Psoas muscle (tissue), 8 donors: ENCODE data around the gene FAM177A1. TPM values are rescaled to one million over a fixed set of nuclear protein-coding genes. Genes with fewer than 3 reads are reported as not detected.
A peak's percentile ranks its signal among the peaks of the same experiment; 100 is the strongest.

Experiments
- ATAC-seq, 4 donors: fragments of 200-7000 bp; cut with Tn5 transposase; one replicate each; pipeline ENCODE4 v1.9.1; 2020; ENCODE audit warnings: moderate library complexity in 3 of 4, mild to moderate bottlenecking in 2 of 4
- DNase-seq, 2 donors: peaks; one replicate each; pipeline ENCODE4 v3.0.0-alpha.2; 2020
- H3K27ac ChIP-seq: fragments of 200-600 bp; one replicate; pipeline ENCODE4 v1.8.0; 2022
- H3K27me3 ChIP-seq, 3 donors: fragments of 200-600 bp in 1 of 3; one replicate each; pipeline versions ENCODE4 v1.6.1 to v1.8.0; 2013 to 2022; ENCODE audit warnings: low read length in 2 of 3, mild to moderate bottlenecking in 2 of 3, moderate library complexity in 1 of 3; ENCODE audit not compliant: insufficient read depth in 3 of 3
- H3K36me3 ChIP-seq, 2 donors: fragments of 200-600 bp in 1 of 2; one replicate each; pipeline versions ENCODE4 v1.6.1 to v1.8.0; 2013 to 2022; ENCODE audit warnings: low read depth in 1 of 2, mild to moderate bottlenecking in 1 of 2, moderate library complexity in 1 of 2; ENCODE audit not compliant: insufficient read depth in 1 of 2
- H3K4me1 ChIP-seq: fragments of 200-600 bp; one replicate; pipeline ENCODE4 v1.8.0; 2022
- H3K4me3 ChIP-seq: fragments of 200-600 bp; one replicate; pipeline ENCODE4 v1.8.0; 2022; ENCODE audit warnings: mild to moderate bottlenecking
- H3K9me3 ChIP-seq: fragments of 200-600 bp; one replicate; pipeline ENCODE4 v1.8.0; 2022
- WGBS, 3 donors: extraction: QIAGEN DNeasy Blood & Tissue Kit; methylation state at CpG; one replicate each; pipeline versions ENCODE4 v1.1.6 to v1.1.7; 2013; 5-methylcytosine and 5-hydroxymethylcytosine counted together
- intact Hi-C, 2 donors: fragments of 100-400 bp; cut with DNase I; formaldehyde crosslinking; loops; one replicate each; pipeline versions ENCODE4 v1.11.0 to v1.14.2; 2022
- long read RNA-seq, 2 donors: library from polyadenylated mRNA; unstranded; transcript quantifications; one replicate each; pipeline ENCODE4 v2.0.0, GENCODE V29; 2021
- polyA plus RNA-seq, 3 donors: library from polyadenylated mRNA; stranded (reverse); fragments of 200-250 nt; gene quantifications; one replicate each; pipeline ENCODE4 v1.2.3, GENCODE V29; 2013
- total RNA-seq, 4 donors: library from RNA; stranded (reverse); fragmentation: NEBNext Ultra II Directional in 2 of 4; extraction: Animal tissue kit (Norgen Biotek cat#: 25700) in 2 of 4; gene quantifications; one replicate each; pipeline versions ENCODE4 v1.2.1 to v1.2.4, GENCODE V29; 2021 to 2023
- TF ChIP-seq, protein P1 (sequence below): fragments of 200-600 bp; IDR thresholded peaks from one replicate; pipeline ENCODE4 v1.8.0; 2022; ENCODE audit warnings: antibody characterized with exemption
- donor health status: healthy with polysubstance abuse.
- donor health status: DM: no; HTN: no; CAD: no; lungs with moderate emphysema.
- donor health status: Bipolar disorder and iron deficiency.
- donor health status: healthy.
- donor health status: DM: yes; HTN: yes; CAD: no.
- donor health status: DM: no; HTN: no; CAD: no.
- donor health status: DM: no; HTN: no; CAD: no.
- donor health status: DM: yes; HTN: yes; CAD: no.

Gene FAM177A1, protein sequence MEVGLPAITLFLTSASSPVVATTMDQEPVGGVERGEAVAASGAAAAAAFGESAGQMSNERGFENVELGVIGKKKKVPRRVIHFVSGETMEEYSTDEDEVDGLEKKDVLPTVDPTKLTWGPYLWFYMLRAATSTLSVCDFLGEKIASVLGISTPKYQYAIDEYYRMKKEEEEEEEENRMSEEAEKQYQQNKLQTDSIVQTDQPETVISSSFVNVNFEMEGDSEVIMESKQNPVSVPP
- total RNA-seq (10 to 100 TPM; 33.1 to 83.3 (median 60.3) TPM), polyA plus RNA-seq (10 to 100 TPM; 32.9 to 61.2 (median 35.9) TPM)
- long read RNA-seq, donor 1, transcript FAM177A1-202 (6 exons, 858 nt), result minor isoform, 10 of 41 reads
- long read RNA-seq, donor 1, transcript FAM177A1-201 (5 exons, 2,927 nt), result major isoform, 16 of 41 reads
- long read RNA-seq, donor 1, partial matches to known transcripts, result 2 of 41 reads
- long read RNA-seq, donor 1, other reads (novel, unspliced or antisense), result 11 of 41 reads
- long read RNA-seq, donor 2, transcript FAM177A1-201 (5 exons, 2,927 nt), result major isoform, 13 of 44 reads
- long read RNA-seq, donor 2, transcript FAM177A1-202 (6 exons, 858 nt), result major isoform, 13 of 44 reads
- long read RNA-seq, donor 2, partial matches to known transcripts, result 7 of 44 reads
- long read RNA-seq, donor 2, other reads (novel, unspliced or antisense), result 11 of 44 reads

DNA sequence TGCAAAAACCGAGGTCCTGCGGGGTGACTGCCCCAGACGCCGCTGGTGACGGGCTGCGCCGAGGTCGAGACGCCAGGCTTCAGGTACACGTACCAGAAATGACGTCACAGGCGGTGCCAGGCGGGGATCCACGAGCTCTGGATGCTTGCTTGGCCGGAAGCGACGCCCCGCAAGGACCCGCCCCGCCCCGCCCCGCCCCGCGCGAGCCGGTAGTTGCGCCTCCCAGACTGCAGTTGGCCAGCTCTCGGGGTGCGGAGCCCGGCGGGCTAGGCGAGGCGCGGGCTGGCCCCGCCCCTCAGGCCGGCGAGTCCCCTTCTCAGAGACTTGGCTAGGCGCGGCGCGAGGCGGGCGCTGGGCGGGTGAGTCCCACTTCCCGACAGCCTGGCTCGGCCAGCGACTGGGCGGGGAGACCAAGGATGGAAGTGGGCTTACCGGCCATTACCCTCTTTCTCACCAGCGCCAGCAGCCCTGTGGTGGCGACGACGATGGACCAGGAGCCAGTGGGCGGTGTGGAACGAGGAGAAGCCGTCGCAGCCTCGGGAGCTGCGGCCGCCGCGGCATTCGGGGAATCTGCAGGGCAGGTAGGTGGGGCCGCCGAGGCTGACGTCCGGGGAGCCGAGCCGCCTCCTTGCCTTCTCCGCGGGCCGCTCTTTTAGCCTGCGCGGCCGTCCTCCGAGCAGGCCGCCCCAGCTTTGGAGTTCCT is at the start of gene FAM177A1:
Gene FAM177A1 (plus strand): TSS at position 225 of the 703 bp plus-strand sequence. CDS start 192 bp downstream, at position 417.
- Histone ChIP-seq H3K27me3 (no peaks in the 10 kb centered on the region), H3K4me1 (peaks cover 24% of the 10 kb centered on the region), H3K4me3 (peak within 1 kb of the TSS; percentile 95), H3K9me3 (no peaks in the 10 kb centered on the region), H3K27ac (peak within 1 kb of the TSS; percentile 95), H3K36me3 (peaks cover 0 to 14% of the 10 kb centered on the region in 2 donors)
- intact Hi-C loops, result loop anchor here (2.0 to 5.0 kb wide), 3 partner anchors 63 to 171 kb away; partner anchors contain the start of genes SRP54 (in 2 of the 2) and BAZ1A (in 1 of the 2)
- 0% methylated on average over 50 to 77 of the region's 77 CpGs for WGBS, 3 donors
- ATAC-seq, result peak; percentile 96 to 97 (median 96)
- DNase-seq, result peak; percentile 99
- TF ChIP-seq, protein P1, sequence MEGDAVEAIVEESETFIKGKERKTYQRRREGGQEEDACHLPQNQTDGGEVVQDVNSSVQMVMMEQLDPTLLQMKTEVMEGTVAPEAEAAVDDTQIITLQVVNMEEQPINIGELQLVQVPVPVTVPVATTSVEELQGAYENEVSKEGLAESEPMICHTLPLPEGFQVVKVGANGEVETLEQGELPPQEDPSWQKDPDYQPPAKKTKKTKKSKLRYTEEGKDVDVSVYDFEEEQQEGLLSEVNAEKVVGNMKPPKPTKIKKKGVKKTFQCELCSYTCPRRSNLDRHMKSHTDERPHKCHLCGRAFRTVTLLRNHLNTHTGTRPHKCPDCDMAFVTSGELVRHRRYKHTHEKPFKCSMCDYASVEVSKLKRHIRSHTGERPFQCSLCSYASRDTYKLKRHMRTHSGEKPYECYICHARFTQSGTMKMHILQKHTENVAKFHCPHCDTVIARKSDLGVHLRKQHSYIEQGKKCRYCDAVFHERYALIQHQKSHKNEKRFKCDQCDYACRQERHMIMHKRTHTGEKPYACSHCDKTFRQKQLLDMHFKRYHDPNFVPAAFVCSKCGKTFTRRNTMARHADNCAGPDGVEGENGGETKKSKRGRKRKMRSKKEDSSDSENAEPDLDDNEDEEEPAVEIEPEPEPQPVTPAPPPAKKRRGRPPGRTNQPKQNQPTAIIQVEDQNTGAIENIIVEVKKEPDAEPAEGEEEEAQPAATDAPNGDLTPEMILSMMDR, result no peak

DNA sequence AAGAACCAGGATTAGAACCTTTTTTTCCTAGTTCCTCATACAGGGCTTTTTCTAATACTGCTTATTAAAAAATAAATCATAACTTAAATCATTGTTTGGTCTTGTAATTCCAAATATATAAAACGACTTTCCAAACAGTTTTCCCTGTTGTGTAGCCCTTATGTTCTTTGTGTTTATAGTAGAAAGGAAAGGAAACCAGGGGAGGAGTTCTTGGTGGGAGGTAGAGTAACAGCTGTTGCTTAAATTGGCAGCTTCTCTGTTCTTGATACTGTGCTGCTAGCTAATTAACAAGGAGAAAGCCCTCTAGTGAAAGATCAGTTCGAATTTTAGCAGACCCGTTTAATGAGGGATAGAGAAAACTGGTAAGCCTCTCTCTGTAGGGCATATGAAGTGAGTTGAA is 48.3 kb upstream of the FAM177A1 start:
- Histone ChIP-seq H3K4me1 (no peaks in the 10 kb centered on the region), H3K36me3 (peaks cover 2 to 58% of the 10 kb centered on the region in 2 donors), H3K27me3 (no peaks in the 10 kb centered on the region), H3K9me3 (no peaks in the 10 kb centered on the region), H3K4me3 (no peak overlapping the region), H3K27ac (no peak overlapping the region)
- no peak for DNase-seq
- TF ChIP-seq, protein P1, result no peak
- 12 to 15% (median 13%) methylated on average over 3 of the region's 3 CpGs for WGBS, 3 donors
- intact Hi-C loops, result no loop called here
- ATAC-seq, result no peak

DNA sequence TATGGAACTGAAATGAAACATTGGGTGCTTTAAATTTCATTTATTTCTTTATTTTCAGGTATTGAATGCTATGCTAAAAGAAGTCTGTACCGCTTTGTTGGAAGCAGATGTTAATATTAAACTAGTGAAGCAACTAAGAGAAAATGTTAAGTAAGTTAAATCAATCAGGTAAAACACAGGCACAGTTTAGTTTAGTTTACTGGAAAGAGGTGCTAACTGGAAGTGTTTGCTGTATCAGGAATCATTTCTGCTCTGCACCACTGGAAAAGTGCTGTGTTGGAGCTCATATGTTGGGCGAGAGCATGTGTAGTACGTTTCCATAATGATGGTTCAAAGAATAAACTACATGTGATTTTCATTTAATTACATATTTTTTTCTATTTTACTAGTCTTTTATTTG is 46.6 kb upstream of the FAM177A1 start:
- Histone ChIP-seq H3K9me3 (no peaks in the 10 kb centered on the region), H3K36me3 (peaks cover 6 to 73% of the 10 kb centered on the region in 2 donors), H3K27ac (no peak overlapping the region), H3K4me3 (no peak overlapping the region), H3K4me1 (no peaks in the 10 kb centered on the region), H3K27me3 (no peaks in the 10 kb centered on the region)
- TF ChIP-seq, protein P1, result no peak
- ATAC-seq (no peak), DNase-seq (no peak)
- 92 to 99% (median 94%) methylated on average over 3 of the region's 3 CpGs for WGBS, 3 donors
- intact Hi-C loops, result no loop called here

DNA sequence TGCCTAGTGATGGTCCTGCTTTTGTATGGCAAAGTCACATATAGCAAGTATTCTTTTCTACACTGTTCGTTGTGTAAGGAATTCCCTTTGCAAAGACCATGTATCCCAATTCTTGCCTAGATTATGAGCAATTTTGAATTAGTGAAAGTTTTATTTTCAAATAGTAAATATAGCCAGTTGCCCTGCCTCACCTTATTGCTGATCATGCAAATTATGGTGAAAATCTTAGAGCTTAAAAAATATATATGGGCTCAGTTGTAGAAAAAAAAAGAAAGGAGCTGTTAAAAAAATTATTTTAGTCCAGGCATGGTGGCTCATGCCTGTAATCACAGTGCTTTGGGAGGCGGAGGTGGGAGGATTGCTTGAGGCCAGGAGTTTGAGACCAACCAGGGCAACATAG is 44.5 kb upstream of the FAM177A1 start:
- H3K4me1 ChIP-seq, result no peaks in the 10 kb centered on the region
- intact Hi-C loops, result no loop called here
- H3K4me3 ChIP-seq, result no peak overlapping the region
- 93 to 99% (median 96%) methylated on average over 2 of the region's 2 CpGs for WGBS, 3 donors
- ATAC-seq (no peak), DNase-seq (no peak)
- no peak overlapping the region for H3K27ac ChIP-seq
- TF ChIP-seq, protein P1, result no peak
- H3K36me3 ChIP-seq, result peaks cover 6 to 88% of the 10 kb centered on the region in 2 donors
- H3K9me3 ChIP-seq, result no peaks in the 10 kb centered on the region
- no peaks in the 10 kb centered on the region for H3K27me3 ChIP-seq
